Activated B cell treated with CpG ODN at 0.5 μM for 24 hours (primary cell): ENCODE data around the gene OAS2. TPM values are rescaled to one million over a fixed set of nuclear protein-coding genes. Genes with fewer than 3 reads are reported as not detected.
A peak's percentile ranks its signal among the peaks of the same experiment; 100 is the strongest.

Experiments used
- ATAC-seq: fragments of 200-7000 bp; cut with Tn5 transposase; one replicate; pipeline ENCODE4 v1.10.0; 2021; ENCODE audit warnings: low read depth, mild to moderate bottlenecking, moderate library complexity
- CTCF ChIA-PET: fragments of 350-600 bp; sonication (Branson Sonifier 250); formaldehyde crosslinking; loops from one replicate; lab custom pipeline; 2021; ENCODE audit warnings: antibody characterized with exemption; lab: Charles Lee
- POLR2A ChIA-PET: fragments of 350-600 bp; sonication (Branson Sonifier 250); formaldehyde crosslinking; loops from one replicate; lab custom pipeline; 2021; ENCODE audit warnings: antibody characterized with exemption; lab: Charles Lee
- DNase-seq: peaks from one replicate; pipeline ENCODE4 v3.0.0; 2022
- H3K27ac Mint-ChIP-seq: one replicate; pipeline ENCODE4 v1.8.0; 2020; ENCODE audit warnings: mixed read lengths
- H3K27me3 Mint-ChIP-seq: one replicate; pipeline ENCODE4 v1.8.0; 2021; ENCODE audit warnings: mixed read lengths
- H3K36me3 Mint-ChIP-seq: one replicate; pipeline ENCODE4 v1.8.0; 2021; ENCODE audit warnings: low read depth, mixed read lengths
- H3K4me1 Mint-ChIP-seq: one replicate; pipeline ENCODE4 v1.8.0; 2021; ENCODE audit warnings: mixed read lengths
- H3K4me3 Mint-ChIP-seq: one replicate; pipeline ENCODE4 v1.8.0; 2020; ENCODE audit warnings: mild to moderate bottlenecking, mixed read lengths
- H3K9me3 Mint-ChIP-seq: one replicate; pipeline ENCODE4 v1.8.0; 2020; ENCODE audit warnings: mixed read lengths
- intact Hi-C: fragments of 100-400 bp; cut with micrococcal nuclease; formaldehyde crosslinking; loops from one replicate; pipeline ENCODE4 v1.15.1; 2024
- total RNA-seq: library from RNA; stranded (reverse); gene quantifications from 2 replicates; pipeline ENCODE4 v1.2.3, GENCODE V29; 2022
- TF ChIP-seq, protein P1 (sequence below): fragments of 200-600 bp; IDR thresholded peaks from one replicate; pipeline ENCODE4 v1.8.0; 2022; ENCODE audit warnings: antibody characterized with exemption, mild to moderate bottlenecking

The OAS2 gene
- total RNA-seq, 1 donor from 2014 or later = 51.9 TPM

DNA sequence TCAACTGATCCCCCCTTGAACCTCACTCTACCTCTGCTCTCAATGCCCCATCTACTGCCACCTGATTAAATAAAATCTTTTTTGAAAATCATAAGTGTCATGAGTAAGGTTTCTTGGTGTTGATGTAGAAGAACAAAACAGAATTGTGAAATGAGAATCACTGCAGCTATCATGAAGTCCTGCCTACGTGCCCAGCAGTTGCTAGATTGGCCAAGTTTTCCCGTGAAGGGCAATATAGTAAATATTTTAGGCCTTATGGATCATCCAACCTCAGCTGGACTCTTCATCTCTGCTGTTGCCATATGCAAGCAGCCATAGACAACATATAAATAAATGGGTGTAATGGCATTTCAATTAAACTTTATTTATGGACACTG is 45.2 kb upstream of the OAS2 start:
- DNase-seq = no peak
- POLR2A ChIA-PET = no interaction called here
- Mint-ChIP-seq H3K36me3 (peaks cover 3% of the 10 kb centered on the region), H3K4me3 (no peak overlapping the region), H3K27ac (no peak overlapping the region), H3K4me1 (peaks cover 9% of the 10 kb centered on the region), H3K27me3 (no peaks in the 10 kb centered on the region), H3K9me3 (no peaks in the 10 kb centered on the region)
- no peak for ATAC-seq
- CTCF ChIA-PET = no interaction called here
- intact Hi-C loops = no loop called here
- TF ChIP-seq, protein P1, sequence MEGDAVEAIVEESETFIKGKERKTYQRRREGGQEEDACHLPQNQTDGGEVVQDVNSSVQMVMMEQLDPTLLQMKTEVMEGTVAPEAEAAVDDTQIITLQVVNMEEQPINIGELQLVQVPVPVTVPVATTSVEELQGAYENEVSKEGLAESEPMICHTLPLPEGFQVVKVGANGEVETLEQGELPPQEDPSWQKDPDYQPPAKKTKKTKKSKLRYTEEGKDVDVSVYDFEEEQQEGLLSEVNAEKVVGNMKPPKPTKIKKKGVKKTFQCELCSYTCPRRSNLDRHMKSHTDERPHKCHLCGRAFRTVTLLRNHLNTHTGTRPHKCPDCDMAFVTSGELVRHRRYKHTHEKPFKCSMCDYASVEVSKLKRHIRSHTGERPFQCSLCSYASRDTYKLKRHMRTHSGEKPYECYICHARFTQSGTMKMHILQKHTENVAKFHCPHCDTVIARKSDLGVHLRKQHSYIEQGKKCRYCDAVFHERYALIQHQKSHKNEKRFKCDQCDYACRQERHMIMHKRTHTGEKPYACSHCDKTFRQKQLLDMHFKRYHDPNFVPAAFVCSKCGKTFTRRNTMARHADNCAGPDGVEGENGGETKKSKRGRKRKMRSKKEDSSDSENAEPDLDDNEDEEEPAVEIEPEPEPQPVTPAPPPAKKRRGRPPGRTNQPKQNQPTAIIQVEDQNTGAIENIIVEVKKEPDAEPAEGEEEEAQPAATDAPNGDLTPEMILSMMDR = no peak

DNA sequence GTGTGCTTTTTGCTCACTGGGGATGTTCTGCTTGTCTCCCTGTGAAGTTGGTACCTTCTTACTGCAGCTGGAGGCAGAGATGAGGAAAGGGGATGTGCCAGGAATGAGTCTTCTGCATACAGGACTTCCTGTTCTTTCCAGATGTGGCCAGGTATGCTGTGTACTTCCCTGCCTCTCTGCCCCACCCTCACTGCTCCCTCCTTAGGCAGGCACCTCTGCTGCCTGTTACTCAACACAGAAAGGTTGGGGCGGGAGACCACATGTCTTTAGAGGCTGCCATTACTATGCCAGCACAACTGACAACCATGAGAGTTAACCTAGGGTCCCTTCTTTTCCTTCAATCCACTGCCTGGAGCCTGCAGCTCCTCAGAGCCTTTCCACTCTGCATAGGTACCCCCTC is 42.1 kb upstream of the OAS2 start:
- H3K4me1 Mint-ChIP-seq = peaks cover 28% of the 10 kb centered on the region
- POLR2A ChIA-PET = no interaction called here
- no peaks in the 10 kb centered on the region for H3K9me3 Mint-ChIP-seq
- intact Hi-C loops = no loop called here
- ATAC-seq (no peak), DNase-seq (no peak)
- no peak overlapping the region for H3K4me3 Mint-ChIP-seq
- peaks cover 2% of the 10 kb centered on the region for H3K36me3 Mint-ChIP-seq
- no peaks in the 10 kb centered on the region for H3K27me3 Mint-ChIP-seq
- H3K27ac Mint-ChIP-seq = peak overlapping the region; percentile 16
- TF ChIP-seq, protein P1 = no peak
- CTCF ChIA-PET = no interaction called here

DNA sequence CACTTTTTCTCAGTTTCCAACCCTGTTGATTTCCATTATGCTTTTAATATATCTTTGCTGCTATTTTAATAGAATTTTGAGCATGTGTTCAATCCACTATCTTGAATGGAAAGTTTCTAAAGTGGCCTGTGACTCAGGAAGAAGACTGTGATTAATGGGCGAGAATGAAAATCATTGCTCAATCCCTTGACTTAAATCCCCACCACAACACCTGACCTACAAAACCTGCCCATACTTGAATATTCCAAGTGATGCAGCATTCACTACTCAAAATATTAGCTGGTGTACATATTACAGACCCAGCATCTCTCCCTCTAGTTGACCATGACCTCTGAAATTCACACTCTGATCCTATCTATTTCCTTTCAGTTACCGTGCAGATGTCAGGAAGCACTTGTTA is 41.4 kb upstream of the OAS2 start:
- intact Hi-C loops = no loop called here

DNA sequence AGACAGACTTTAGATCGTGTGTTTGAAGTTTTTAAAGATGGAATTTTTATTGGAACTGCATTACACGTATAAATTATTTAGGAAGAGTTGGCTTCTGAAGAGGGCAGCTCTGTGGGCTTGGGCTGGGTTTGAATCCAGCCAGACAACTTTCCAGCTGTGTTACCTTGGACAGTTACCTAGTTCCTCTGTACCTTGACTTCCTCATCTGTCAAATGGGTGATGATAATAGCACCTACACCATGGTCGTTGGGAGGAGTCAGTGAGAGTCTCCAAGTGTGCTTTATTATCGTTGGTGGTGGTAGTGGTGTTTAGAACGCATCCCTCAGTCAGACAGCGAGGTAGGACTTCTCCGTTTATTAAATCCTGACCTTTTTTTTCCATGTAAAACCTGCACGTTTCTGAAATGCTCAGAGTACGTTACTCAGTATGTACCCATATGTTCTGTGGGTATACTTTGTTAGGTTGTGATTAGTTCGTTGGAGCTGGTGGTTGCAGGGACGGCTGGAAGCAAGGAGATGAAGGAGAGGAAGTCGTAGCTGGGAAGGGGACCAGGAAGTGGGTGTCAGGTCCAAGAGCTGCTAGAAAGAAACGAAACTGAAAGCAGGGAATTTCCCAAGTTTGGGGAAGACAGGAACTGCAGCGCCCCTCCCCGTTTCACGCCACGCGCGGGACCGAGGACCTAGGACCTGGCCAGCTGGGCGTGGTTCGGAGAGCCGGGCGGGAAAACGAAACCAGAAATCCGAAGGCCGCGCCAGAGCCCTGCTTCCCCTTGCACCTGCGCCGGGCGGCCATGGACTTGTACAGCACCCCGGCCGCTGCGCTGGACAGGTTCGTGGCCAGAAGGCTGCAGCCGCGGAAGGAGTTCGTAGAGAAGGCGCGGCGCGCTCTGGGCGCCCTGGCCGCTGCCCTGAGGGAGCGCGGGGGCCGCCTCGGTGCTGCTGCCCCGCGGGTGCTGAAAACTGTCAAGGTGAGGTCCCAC is 40.3 kb upstream of the OAS2 start, which contains the start of gene OAS3:
Gene OAS3 (plus strand): TSS at position 734 of the 979 bp plus-strand sequence. CDS start 57 bp downstream, at position 791.
- ChIA-PET CTCF (interaction anchor here (1.8 kb wide), 1 partner anchor 37 kb away, joined by 10 read pairs; no protein-coding TSS in a partner anchor), POLR2A (interaction anchor here (0.5 to 2.2 kb wide), 4 partner anchors 12 to 64 kb away, joined by 3 to 16 read pairs (median 10); partner anchors contain the start of genes OAS1 and OAS2)
- no peaks in the 10 kb centered on the region for H3K27me3 Mint-ChIP-seq
- DNase-seq (peak; percentile 55), ATAC-seq (peak; percentile 74)
- H3K4me3 Mint-ChIP-seq = peak within 1 kb of the TSS; percentile 89
- peaks cover 28% of the 10 kb centered on the region for H3K4me1 Mint-ChIP-seq
- TF ChIP-seq, protein P1 = no peak
- peak within 1 kb of the TSS; percentile 82 for H3K27ac Mint-ChIP-seq
- peaks cover 2% of the 10 kb centered on the region for H3K36me3 Mint-ChIP-seq
- no peaks in the 10 kb centered on the region for H3K9me3 Mint-ChIP-seq
- intact Hi-C loops = loop anchor here (1.0 to 2.0 kb wide), 2 partner anchors 11 to 31 kb away; partner anchors contain the start of gene OAS1

More for the DNA sequence above, 41.4 kb upstream of the OAS2 start:
- Mint-ChIP-seq H3K36me3 (peaks cover 2% of the 10 kb centered on the region), H3K9me3 (no peaks in the 10 kb centered on the region), H3K27me3 (no peaks in the 10 kb centered on the region), H3K4me1 (peaks cover 28% of the 10 kb centered on the region), H3K27ac (peak overlapping the region; percentile 25), H3K4me3 (peak overlapping the region; percentile 36)
- ATAC-seq (no peak), DNase-seq (no peak)
- CTCF ChIA-PET = interaction anchor here (1.8 kb wide), 1 partner anchor 36 kb away, joined by 10 read pairs; no protein-coding TSS in a partner anchor
- TF ChIP-seq, protein P1 = no peak
- POLR2A ChIA-PET = interaction anchor here (2.0 to 2.2 kb wide), 2 partner anchors 29 to 41 kb away, joined by 14 to 16 read pairs; partner anchors contain the start of genes OAS1 and OAS2

DNA sequence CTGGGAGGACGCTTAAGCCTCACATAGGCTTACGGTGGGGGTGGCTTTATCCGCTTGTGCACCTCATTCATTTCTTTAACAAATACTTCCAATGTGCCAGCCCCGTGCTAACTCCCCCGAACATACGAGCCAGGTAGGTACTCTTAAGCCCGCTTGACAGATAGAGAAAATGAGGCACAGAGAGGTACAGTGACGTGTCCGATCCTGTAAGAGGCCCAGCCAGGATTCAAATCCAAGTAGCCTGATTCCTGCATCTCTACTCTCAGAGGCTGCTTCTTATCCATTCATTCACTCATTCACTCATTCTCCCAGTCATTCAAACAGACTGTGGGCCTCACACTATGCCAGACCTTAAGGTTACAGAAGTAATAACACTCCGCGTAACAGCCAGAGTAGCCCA is 39.6 kb upstream of the OAS2 start:
- ATAC-seq (no peak), DNase-seq (no peak)
- TF ChIP-seq, protein P1 = no peak
- H3K4me3 Mint-ChIP-seq = peak overlapping the region; percentile 89
- intact Hi-C loops = loop anchor here (1.0 to 2.0 kb wide), 2 partner anchors 11 to 32 kb away; partner anchors contain the start of gene OAS1
- ChIA-PET POLR2A (interaction anchor here (0.9 to 2.2 kb wide), 3 partner anchors 13 to 40 kb away, joined by 3 to 16 read pairs (median 14); partner anchors contain the start of genes OAS1 and OAS2), CTCF (interaction anchor here (1.8 kb wide), 1 partner anchor 38 kb away, joined by 10 read pairs; no protein-coding TSS in a partner anchor)
- H3K27ac Mint-ChIP-seq = peak overlapping the region; percentile 76
- H3K36me3 Mint-ChIP-seq = peaks cover 2% of the 10 kb centered on the region
- no peaks in the 10 kb centered on the region for H3K9me3 Mint-ChIP-seq
- peaks cover 28% of the 10 kb centered on the region for H3K4me1 Mint-ChIP-seq
- no peaks in the 10 kb centered on the region for H3K27me3 Mint-ChIP-seq
